Cardiac muscle cell (in vitro differentiated cells and primary cell): ENCODE results near the gene CERS6. TPM values are rescaled to one million over a fixed set of nuclear protein-coding genes. Genes with fewer than 3 reads are reported as not detected.
A peak's percentile ranks its signal among the peaks of the same experiment; 100 is the strongest.
"Not testable (repeated sequence)": the region's sequence is repeated elsewhere in the genome, so short reads cannot be mapped to it uniquely, and the experiment has no call there.

Experiments
- DNase-seq, 2 donors: peaks; one replicate each; pipeline versions ENCODE4 v3.0.0 to v3.0.0-alpha.2; 2010 to 2017; ENCODE audit warnings: low read depth in 1 of 2, low spot score in 1 of 2
- H3K27ac ChIP-seq: fragments of 200-600 bp; sonication (generic); 2 replicates; pipeline ENCODE4 v1.5.1; 2016
- H3K27me3 ChIP-seq: fragments of 200-600 bp; sonication (generic); 2 replicates; pipeline ENCODE4 v1.6.0; 2016; ENCODE audit warnings: control low read depth
- H3K36me3 ChIP-seq: fragments of 200-600 bp; sonication (generic); 2 replicates; pipeline ENCODE4 v1.5.1; 2016; ENCODE audit warnings: control low read depth
- H3K4me1 ChIP-seq: fragments of 200-600 bp; sonication (generic); 2 replicates; pipeline ENCODE4 v1.8.1; 2017; ENCODE audit warnings: low read depth, mild to moderate bottlenecking, mixed run types
- H3K4me3 ChIP-seq: fragments of 200-600 bp; sonication (generic); 2 replicates; pipeline ENCODE4 v1.5.1; 2016; ENCODE audit warnings: mild to moderate bottlenecking
- H3K9me3 ChIP-seq: fragments of 200-600 bp; sonication (generic); 2 replicates; pipeline ENCODE4 v1.5.1; 2017; ENCODE audit warnings: low read depth, mild to moderate bottlenecking, control low read depth
- CTCF ChIP-seq: IDR thresholded peaks from 2 replicates; pipeline ENCODE4 v1.5.1; 2012; ENCODE audit warnings: low read depth, mild to moderate bottlenecking, low read length
- polyA plus RNA-seq: library from polyadenylated mRNA; unstranded; fragments of >200 nt; fragmentation: Nextera tagmentation; extraction: Ambion mirVana; gene quantifications from 2 replicates; pipeline ENCODE4 v1.2.1, GENCODE V29; 2016
- total RNA-seq: library from RNA; depleted of rRNA; stranded (reverse); fragments of >200 nt; gene quantifications from 2 replicates; pipeline ENCODE4 v1.2.3, GENCODE V29; 2016

CERS6 gene
- total RNA-seq = 23.4 and 26.6 TPM in 2 replicates
- polyA plus RNA-seq = 17.1 and 19.2 TPM in 2 replicates

GRCh38 chr2:168455645-168456520 lies at the start of gene CERS6:
Gene CERS6, plus strand, starts transcription at chr2:168456272. Its CDS starts 177 bp downstream, at chr2:168456449.
- peak; percentile 97 for DNase-seq
- Histone ChIP-seq H3K27ac (peak within 1 kb of the TSS; percentile 89), H3K27me3 (no peaks in the 10 kb centered on the region), H3K9me3 (no peaks in the 10 kb centered on the region), H3K4me1 (peaks cover 19% of the 10 kb centered on the region), H3K36me3 (no peaks in the 10 kb centered on the region), H3K4me3 (peak within 1 kb of the TSS; percentile 82)
- TF ChIP-seq CTCF = no peak

- H3K27ac ChIP-seq, DNase-seq, H3K4me3 ChIP-seq, H3K4me1 ChIP-seq, H3K27me3 ChIP-seq, H3K9me3 ChIP-seq, H3K36me3 ChIP-seq: not testable (repeated sequence)
Observed at GRCh38 chr2:168412301-168412700, 43.8 kb upstream of the CERS6 start.

- not testable (repeated sequence) for H3K9me3 ChIP-seq, H3K27me3 ChIP-seq, DNase-seq, H3K4me1 ChIP-seq, H3K4me3 ChIP-seq, H3K36me3 ChIP-seq, H3K27ac ChIP-seq
Observed at GRCh38 chr2:168413101-168413500, 43.0 kb upstream of the CERS6 start.

- Histone ChIP-seq H3K9me3 (no peaks in the 10 kb centered on the region), H3K27me3 (no peaks in the 10 kb centered on the region), H3K36me3 (no peaks in the 10 kb centered on the region), H3K27ac (no peak overlapping the region), H3K4me3 (no peak overlapping the region), H3K4me1 (no peaks in the 10 kb centered on the region)
- peak in 1 of 2 donors; percentile 50 for DNase-seq
- TF ChIP-seq CTCF = no peak
Observed at GRCh38 chr2:168416555-168416954, 39.5 kb upstream of the CERS6 start.

GRCh38 chr2:168422584-168422983 lies 33.5 kb upstream of the CERS6 start:
- no peaks in the 10 kb centered on the region for H3K27me3 ChIP-seq
- no peak for DNase-seq
- H3K27ac ChIP-seq = no peak overlapping the region
- H3K4me1 ChIP-seq = no peaks in the 10 kb centered on the region
- TF ChIP-seq CTCF = no peak
- H3K4me3 ChIP-seq = no peak overlapping the region
- H3K9me3 ChIP-seq = no peaks in the 10 kb centered on the region
- H3K36me3 ChIP-seq = no peaks in the 10 kb centered on the region

GRCh38 chr2:168424112-168424951 lies 31.7 kb upstream of the CERS6 start:
- H3K4me3 ChIP-seq = no peak overlapping the region
- no peaks in the 10 kb centered on the region for H3K9me3 ChIP-seq
- no peaks in the 10 kb centered on the region for H3K27me3 ChIP-seq
- no peak for TF ChIP-seq CTCF
- peak in 1 of 2 donors; percentile 68 for DNase-seq
- no peaks in the 10 kb centered on the region for H3K4me1 ChIP-seq
- H3K36me3 ChIP-seq = no peaks in the 10 kb centered on the region
- no peak overlapping the region for H3K27ac ChIP-seq
